Retinal pigment epithelial cell (primary cell): ENCODE results near the gene MYBBP1A.

Experiments used
- DNase-seq: peaks from one replicate; pipeline ENCODE4 v3.0.0-alpha.2; 2010; ENCODE audit warnings: low read depth
- H3K4me3 ChIP-seq: 2 replicates; pipeline ENCODE4 v1.5.1; 2011; ENCODE audit warnings: mild to moderate bottlenecking, low read length, control low read depth, moderate library complexity
- CTCF ChIP-seq: conservative IDR thresholded peaks from 2 replicates; pipeline ENCODE4 v1.5.1; 2011; ENCODE audit warnings: low read depth, low read length, control low read depth, inconsistent platforms

The MYBBP1A gene

GRCh38 chr17:4490109-4490591 is 65.0 kb downstream of the MYBBP1A start:
- DNase-seq: peak; percentile 62
- no peak overlapping the region for H3K4me3 ChIP-seq
- TF ChIP-seq CTCF: no peak

GRCh38 chr17:4488989-4489595 is 66.1 kb downstream of the MYBBP1A start:
- no peak for TF ChIP-seq CTCF
- no peak overlapping the region for H3K4me3 ChIP-seq
- DNase-seq: no peak
